Neutrophil (primary cell): ENCODE results near the gene RUNDC3A.
"Not testable (repeated sequence)": the region's sequence is repeated elsewhere in the genome, so short reads cannot be mapped to it uniquely, and the experiment has no call there.

Experiments used
- H3K27ac ChIP-seq: fragments of 200-600 bp; sonication (generic); 2 replicates; pipeline ENCODE4 v1.5.1; 2016; ENCODE audit warnings: mild to moderate bottlenecking, moderate library complexity
- H3K27me3 ChIP-seq: fragments of 200-600 bp; sonication (generic); 2 replicates; pipeline ENCODE4 v1.6.0; 2016; ENCODE audit warnings: mild to moderate bottlenecking
- H3K36me3 ChIP-seq: fragments of 200-600 bp; sonication (generic); 2 replicates; pipeline ENCODE4 v1.5.1; 2017
- H3K4me1 ChIP-seq, 2 experiments: fragments of 200-600 bp in 1 of 2; sonication (generic) in 1 of 2; 1 replicate in 1 of 2; 2 replicates in 1 of 2; pipeline versions ENCODE4 v1.5.1 to v1.6.1; 2013 to 2016; ENCODE audit warnings: low read depth in 1 of 2, low read length in 1 of 2, mild to moderate bottlenecking in 1 of 2, moderate library complexity in 1 of 2; ENCODE audit not compliant: control insufficient read depth in 1 of 2, insufficient read depth in 1 of 2
- H3K4me3 ChIP-seq, 2 experiments: fragments of 200-600 bp in 1 of 2; sonication (generic) in 1 of 2; 1 replicate in 1 of 2; 2 replicates in 1 of 2; pipeline ENCODE4 v1.5.1; 2013 to 2016; ENCODE audit warnings: low read depth in 1 of 2, low read length in 1 of 2, mild to moderate bottlenecking in 1 of 2, moderate library complexity in 1 of 2
- H3K9me3 ChIP-seq: fragments of 200-600 bp; sonication (generic); 2 replicates; pipeline ENCODE4 v1.5.1; 2016
- CTCF ChIP-seq: fragments of 200-600 bp; sonication (generic); IDR thresholded peaks from 2 replicates; pipeline ENCODE4 v1.5.1; 2016; ENCODE audit warnings: antibody characterized with exemption

RUNDC3A gene

GRCh38 chr17:44344939-44345453, 36.6 kb downstream of the RUNDC3A start, which contains the start of gene GRN:
GRN (plus strand) TSS chr17:44345302; CDS start chr17:44349165, 3,863 bp downstream.
- H3K4me1 ChIP-seq: peaks cover 89 to 90% of the 10 kb centered on the region in 2 experiments
- no peak for TF ChIP-seq CTCF

GRCh38 chr17:44345454-44346026, 37.1 kb downstream of the RUNDC3A start:
- TF ChIP-seq CTCF: peak; percentile 59

More at GRCh38 chr17:44344939-44345453, 36.6 kb downstream of the RUNDC3A start, which contains the start of gene GRN:
- Histone ChIP-seq H3K27ac (peak within 1 kb of the TSS; percentile 93), H3K36me3 (peaks cover 15% of the 10 kb centered on the region), H3K4me3 (peak within 1 kb of the TSS; percentile 74 to 93), H3K9me3 (no peaks in the 10 kb centered on the region), H3K27me3 (no peaks in the 10 kb centered on the region)

GRCh38 chr17:44346064-44346844, 37.9 kb downstream of the RUNDC3A start:
- Histone ChIP-seq H3K4me1 (peaks cover 84 to 87% of the 10 kb centered on the region in 2 experiments), H3K4me3 (peak overlapping the region; percentile 74 to 93), H3K27me3 (no peaks in the 10 kb centered on the region), H3K9me3 (no peaks in the 10 kb centered on the region), H3K36me3 (peaks cover 27% of the 10 kb centered on the region), H3K27ac (peak overlapping the region; percentile 93)
- TF ChIP-seq CTCF: peak; percentile 10

More at GRCh38 chr17:44345454-44346026, 37.1 kb downstream of the RUNDC3A start:
- Histone ChIP-seq H3K27me3 (no peaks in the 10 kb centered on the region), H3K27ac (peak overlapping the region; percentile 93), H3K9me3 (no peaks in the 10 kb centered on the region), H3K4me3 (peak overlapping the region; percentile 74 to 93), H3K36me3 (peaks cover 20% of the 10 kb centered on the region), H3K4me1 (peaks cover 89 to 90% of the 10 kb centered on the region in 2 experiments)

- H3K4me1 ChIP-seq: peaks cover 76 to 77% of the 10 kb centered on the region in 2 experiments
- H3K27ac ChIP-seq: peak overlapping the region; percentile 93
- not testable (repeated sequence) for H3K9me3 ChIP-seq
These were observed 39.0 kb downstream of the RUNDC3A start for GRCh38 chr17:44347206-44348055.

GRCh38 chr17:44348234-44348987, 40.0 kb downstream of the RUNDC3A start:
- Histone ChIP-seq H3K4me1 (peaks cover 79 to 82% of the 10 kb centered on the region in 2 experiments), H3K27me3 (peaks cover 2% of the 10 kb centered on the region), H3K36me3 (peaks cover 49% of the 10 kb centered on the region), H3K9me3 (no peaks in the 10 kb centered on the region), H3K4me3 (peak overlapping the region; percentile 28 to 93), H3K27ac (peak overlapping the region; percentile 93)
- no peak for TF ChIP-seq CTCF

More at GRCh38 chr17:44347206-44348055, 39.0 kb downstream of the RUNDC3A start:
- H3K4me3 ChIP-seq: peak overlapping the region in 1 of 2 experiments; percentile 93
- H3K36me3 ChIP-seq: peaks cover 39% of the 10 kb centered on the region
- H3K27me3 ChIP-seq: not testable (repeated sequence)
